HL-60 (cell line): ENCODE measurements around the gene PPP1R3A.

Source experiments
- DNase-seq, 2 experiments: peaks; one replicate each; pipeline ENCODE4 v3.0.0-alpha.2; 2010 to 2020; ENCODE audit warnings: low read depth in 1 of 2, low spot score in 1 of 2
- H3K27ac ChIP-seq: fragments of 250-450 bp; sonication (Bioruptor Pico); replicated peaks from 2 replicates; pipeline ENCODE4 v1.5.1; 2020; ENCODE audit warnings: mild to moderate bottlenecking, moderate library complexity
- H3K27me3 ChIP-seq: fragments of 250-450 bp; sonication (Bioruptor Pico); 2 replicates; pipeline ENCODE4 v1.5.1; 2021; ENCODE audit warnings: mild to moderate bottlenecking, moderate library complexity; ENCODE audit not compliant: insufficient read depth, poor library complexity, severe bottlenecking
- H3K4me3 ChIP-seq: replicated peaks from 2 replicates; pipeline ENCODE4 v1.5.1; 2011; ENCODE audit warnings: mild to moderate bottlenecking, control low read depth, low read length; ENCODE audit not compliant: insufficient read depth
- GABPA ChIP-seq: IDR thresholded peaks from 2 replicates; pipeline ENCODE4 v1.6.1; 2012; ENCODE audit warnings: low read depth
- POLR2AphosphoS5 ChIP-seq: IDR thresholded peaks from 2 replicates; pipeline ENCODE4 v1.6.1; 2012; ENCODE audit warnings: low read depth
- SPI1 ChIP-seq: IDR thresholded peaks from 2 replicates; pipeline ENCODE4 v1.6.1; 2012; ENCODE audit warnings: low read depth, mild to moderate bottlenecking, borderline replicate concordance
- TF ChIP-seq, protein P1 (sequence below): IDR thresholded peaks from 2 replicates; pipeline ENCODE4 v1.6.1; 2012; ENCODE audit warnings: low read depth; ENCODE audit not compliant: insufficient replicate concordance
- TF ChIP-seq, protein P2 (sequence below): IDR thresholded peaks from one replicate; pipeline ENCODE4 v1.5.1; 2011; ENCODE audit warnings: low read length, control low read depth, inconsistent platforms; ENCODE audit not compliant: insufficient read depth

PPP1R3A gene

DNA sequence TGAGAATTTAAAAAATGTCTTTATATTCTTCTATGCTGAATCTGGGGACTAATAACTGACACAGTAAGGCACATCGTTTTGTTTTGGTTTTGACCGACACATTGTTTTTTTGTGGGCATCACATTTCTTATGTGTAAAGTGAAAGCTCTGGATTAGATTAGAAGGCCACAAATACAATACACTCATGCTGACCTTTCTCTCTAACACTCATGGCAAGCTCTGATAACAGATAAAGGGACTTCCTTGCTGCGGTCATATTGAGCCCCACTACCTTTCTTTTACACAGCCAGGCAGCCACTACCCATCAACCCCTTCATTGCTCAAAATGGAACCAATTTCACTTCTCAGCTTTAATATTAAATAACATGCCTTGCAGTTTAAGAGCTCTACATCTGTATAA, 26.0 kb downstream of the PPP1R3A start:
- TF ChIP-seq POLR2AphosphoS5 (no peak), SPI1 (no peak), GABPA (no peak)
- TF ChIP-seq, protein P1, sequence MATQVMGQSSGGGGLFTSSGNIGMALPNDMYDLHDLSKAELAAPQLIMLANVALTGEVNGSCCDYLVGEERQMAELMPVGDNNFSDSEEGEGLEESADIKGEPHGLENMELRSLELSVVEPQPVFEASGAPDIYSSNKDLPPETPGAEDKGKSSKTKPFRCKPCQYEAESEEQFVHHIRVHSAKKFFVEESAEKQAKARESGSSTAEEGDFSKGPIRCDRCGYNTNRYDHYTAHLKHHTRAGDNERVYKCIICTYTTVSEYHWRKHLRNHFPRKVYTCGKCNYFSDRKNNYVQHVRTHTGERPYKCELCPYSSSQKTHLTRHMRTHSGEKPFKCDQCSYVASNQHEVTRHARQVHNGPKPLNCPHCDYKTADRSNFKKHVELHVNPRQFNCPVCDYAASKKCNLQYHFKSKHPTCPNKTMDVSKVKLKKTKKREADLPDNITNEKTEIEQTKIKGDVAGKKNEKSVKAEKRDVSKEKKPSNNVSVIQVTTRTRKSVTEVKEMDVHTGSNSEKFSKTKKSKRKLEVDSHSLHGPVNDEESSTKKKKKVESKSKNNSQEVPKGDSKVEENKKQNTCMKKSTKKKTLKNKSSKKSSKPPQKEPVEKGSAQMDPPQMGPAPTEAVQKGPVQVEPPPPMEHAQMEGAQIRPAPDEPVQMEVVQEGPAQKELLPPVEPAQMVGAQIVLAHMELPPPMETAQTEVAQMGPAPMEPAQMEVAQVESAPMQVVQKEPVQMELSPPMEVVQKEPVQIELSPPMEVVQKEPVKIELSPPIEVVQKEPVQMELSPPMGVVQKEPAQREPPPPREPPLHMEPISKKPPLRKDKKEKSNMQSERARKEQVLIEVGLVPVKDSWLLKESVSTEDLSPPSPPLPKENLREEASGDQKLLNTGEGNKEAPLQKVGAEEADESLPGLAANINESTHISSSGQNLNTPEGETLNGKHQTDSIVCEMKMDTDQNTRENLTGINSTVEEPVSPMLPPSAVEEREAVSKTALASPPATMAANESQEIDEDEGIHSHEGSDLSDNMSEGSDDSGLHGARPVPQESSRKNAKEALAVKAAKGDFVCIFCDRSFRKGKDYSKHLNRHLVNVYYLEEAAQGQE: no peak
- TF ChIP-seq, protein P2, sequence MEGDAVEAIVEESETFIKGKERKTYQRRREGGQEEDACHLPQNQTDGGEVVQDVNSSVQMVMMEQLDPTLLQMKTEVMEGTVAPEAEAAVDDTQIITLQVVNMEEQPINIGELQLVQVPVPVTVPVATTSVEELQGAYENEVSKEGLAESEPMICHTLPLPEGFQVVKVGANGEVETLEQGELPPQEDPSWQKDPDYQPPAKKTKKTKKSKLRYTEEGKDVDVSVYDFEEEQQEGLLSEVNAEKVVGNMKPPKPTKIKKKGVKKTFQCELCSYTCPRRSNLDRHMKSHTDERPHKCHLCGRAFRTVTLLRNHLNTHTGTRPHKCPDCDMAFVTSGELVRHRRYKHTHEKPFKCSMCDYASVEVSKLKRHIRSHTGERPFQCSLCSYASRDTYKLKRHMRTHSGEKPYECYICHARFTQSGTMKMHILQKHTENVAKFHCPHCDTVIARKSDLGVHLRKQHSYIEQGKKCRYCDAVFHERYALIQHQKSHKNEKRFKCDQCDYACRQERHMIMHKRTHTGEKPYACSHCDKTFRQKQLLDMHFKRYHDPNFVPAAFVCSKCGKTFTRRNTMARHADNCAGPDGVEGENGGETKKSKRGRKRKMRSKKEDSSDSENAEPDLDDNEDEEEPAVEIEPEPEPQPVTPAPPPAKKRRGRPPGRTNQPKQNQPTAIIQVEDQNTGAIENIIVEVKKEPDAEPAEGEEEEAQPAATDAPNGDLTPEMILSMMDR: no peak
- no peak overlapping the region for H3K4me3 ChIP-seq
- H3K27me3 ChIP-seq: no peaks in the 10 kb centered on the region
- H3K27ac ChIP-seq: no peak overlapping the region
- DNase-seq: no peak

DNA sequence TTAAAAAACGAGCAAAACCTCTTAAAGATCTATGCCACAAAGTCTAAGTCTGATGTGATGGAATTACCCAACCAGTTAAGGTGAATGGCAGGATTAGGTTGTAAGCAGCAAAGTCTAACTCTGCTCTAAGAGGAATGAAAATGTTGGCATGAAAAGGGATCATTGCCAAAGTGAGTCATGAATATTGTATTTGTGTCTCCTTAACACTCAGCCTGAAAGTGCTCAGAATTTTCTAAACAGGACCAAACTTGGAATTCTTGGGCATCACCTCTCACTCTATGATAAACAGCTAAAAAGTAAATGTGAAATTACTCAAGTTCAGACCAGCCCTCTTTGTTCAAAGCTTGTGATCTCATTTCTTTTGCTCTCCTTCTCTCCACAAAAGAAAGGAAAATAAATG, 27.0 kb downstream of the PPP1R3A start:
- TF ChIP-seq GABPA: no peak
- no peak for TF ChIP-seq POLR2AphosphoS5
- TF ChIP-seq, protein P1: no peak
- TF ChIP-seq SPI1: no peak
- TF ChIP-seq, protein P2: no peak
- H3K27me3 ChIP-seq: no peaks in the 10 kb centered on the region
- no peak for DNase-seq
- H3K27ac ChIP-seq: no peak overlapping the region
- H3K4me3 ChIP-seq: no peak overlapping the region

DNA sequence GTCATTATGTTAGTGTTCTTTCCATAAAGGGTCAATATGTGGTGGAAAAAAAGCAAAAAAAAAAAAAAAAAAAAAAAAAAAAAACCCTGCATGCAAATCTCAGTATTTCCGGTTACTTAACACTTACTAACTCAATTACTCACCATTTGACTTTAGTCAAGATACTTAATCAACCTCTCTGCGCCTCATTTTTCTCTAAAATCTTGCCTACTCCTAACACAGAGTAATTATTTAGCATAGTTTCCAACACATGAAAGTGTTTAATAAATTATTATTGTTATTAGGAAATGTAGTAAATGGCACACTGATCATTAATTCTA, 27.8 kb downstream of the PPP1R3A start:
- Histone ChIP-seq H3K27ac (no peak overlapping the region), H3K27me3 (no peaks in the 10 kb centered on the region), H3K4me3 (no peak overlapping the region)
- TF ChIP-seq, protein P2: no peak
- TF ChIP-seq GABPA (no peak), SPI1 (no peak), POLR2AphosphoS5 (no peak)
- TF ChIP-seq, protein P1: no peak
- no peak for DNase-seq
